ENCODE results near the gene DSCAML1. TPM values are rescaled to one million over a fixed set of nuclear protein-coding genes. Genes with fewer than 3 reads are reported as not detected.

The DSCAML1 gene
- total RNA-seq, 4 donors from 2014 or later, result 2.9 to 5.8 (median 3.3) TPM

DNA sequence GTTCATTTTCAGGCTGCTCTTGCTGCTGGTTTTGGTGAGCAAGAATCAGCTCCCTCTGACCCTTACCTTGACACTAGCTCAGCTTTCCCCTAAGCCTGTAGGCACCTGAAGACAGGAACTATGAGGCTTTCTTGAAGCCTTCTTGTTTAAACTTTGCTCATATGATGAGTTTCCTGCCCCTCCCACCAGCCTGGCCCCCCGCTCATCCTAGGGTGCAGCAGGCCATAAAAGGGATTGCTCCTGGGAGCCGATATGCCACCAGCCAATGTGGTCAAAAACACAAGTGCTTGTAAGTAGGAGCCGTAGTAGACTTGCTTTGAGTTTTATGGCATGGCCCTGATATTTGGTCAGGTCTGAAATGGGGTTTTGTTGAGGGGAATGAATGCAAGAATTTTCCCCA lies 164.7 kb downstream of the DSCAML1 start:
- no peak for DNase-seq
- intact Hi-C loops (cut with DNase I; ENCODE audit: low total_unique reads), result no loop called here
- Histone ChIP-seq H3K4me1 (no peaks in the 10 kb centered on the region), H3K4me3 (no peak overlapping the region), H3K9me3 (no peaks in the 10 kb centered on the region), H3K36me3 (no peaks in the 10 kb centered on the region), H3K27me3 (no peaks in the 10 kb centered on the region), H3K27ac (no peak overlapping the region)
- no peak for TF ChIP-seq EP300 (IDR thresholded peaks at IDR 0.05; ENCODE audit: low read depth)
- TF ChIP-seq POLR2AphosphoS5 (IDR thresholded peaks at IDR 0.05), result no peak
- TF ChIP-seq POLR2A (IDR thresholded peaks at IDR 0.05), result no peak
- no peak for TF ChIP-seq CTCF (IDR thresholded peaks at IDR 0.05)
- in situ Hi-C loops (cut with MboI; ENCODE audit: low pct_ligation_motif_present in 1 of 4, low pct_unique_long_range_greater_than_20kb in 1 of 4, low sequenced_read_pairs in 3 of 4), result no loop called here
- WGBS, 2 donors (ENCODE audit: low coverage in 1 of 2), result 65 to 76% methylated on average over 2 to 3 of the region's 3 CpGs

- Histone ChIP-seq H3K4me1 (no peaks in the 10 kb centered on the region), H3K27me3 (no peaks in the 10 kb centered on the region), H3K4me3 (no peak overlapping the region), H3K36me3 (no peaks in the 10 kb centered on the region), H3K27ac (no peak overlapping the region), H3K9me3 (no peaks in the 10 kb centered on the region)
- DNase-seq, result no peak
- 92% methylated on average over 11 of the region's 11 CpGs; no CpG with 5 or more reads in 1 of the 2 donors for WGBS, 2 donors (ENCODE audit: low coverage in 1 of 2)
- in situ Hi-C loops (cut with MboI; ENCODE audit: low pct_ligation_motif_present in 1 of 4, low pct_unique_long_range_greater_than_20kb in 1 of 4, low sequenced_read_pairs in 3 of 4) (no loop called here), intact Hi-C loops (cut with DNase I; ENCODE audit: low total_unique reads) (no loop called here)
- TF ChIP-seq CTCF (IDR thresholded peaks at IDR 0.05) (no peak), POLR2AphosphoS5 (IDR thresholded peaks at IDR 0.05) (no peak), EP300 (IDR thresholded peaks at IDR 0.05; ENCODE audit: low read depth) (no peak), POLR2A (IDR thresholded peaks at IDR 0.05) (no peak)
Measured at GRCh38 chr11:117631336-117632140, 165.5 kb downstream of the DSCAML1 start.

DNA sequence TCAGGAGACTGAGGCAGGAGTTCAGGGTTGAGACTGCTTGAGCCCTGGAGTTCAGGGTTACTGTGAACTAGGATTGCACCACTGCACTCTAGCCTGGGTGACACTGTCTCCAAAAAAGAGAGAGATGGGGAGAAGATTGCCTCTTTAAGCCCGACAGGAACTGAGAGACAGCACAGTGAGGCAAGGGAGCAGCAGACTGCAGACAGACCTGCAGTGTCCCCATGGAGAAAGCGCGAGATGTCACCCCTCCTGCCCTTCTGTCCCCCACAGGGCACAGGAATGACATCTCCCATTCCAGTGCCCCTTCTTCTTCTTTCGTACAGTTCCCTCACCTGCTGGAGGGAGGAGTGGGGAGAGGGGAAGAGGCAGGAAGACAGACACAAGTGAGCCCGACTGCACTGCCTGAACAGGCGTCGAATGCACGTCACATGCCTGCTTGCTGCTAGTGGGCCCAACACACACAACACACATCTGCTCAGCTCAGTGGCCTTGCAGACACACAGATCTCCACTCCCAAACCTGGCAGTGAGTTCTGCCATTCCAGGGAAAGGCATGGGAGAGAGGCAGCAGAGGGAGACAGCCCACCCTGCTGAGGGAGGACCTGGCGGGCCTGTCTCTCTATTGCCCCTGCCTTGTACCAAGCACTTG lies 167.0 kb downstream of the DSCAML1 start:
- DNase-seq, result no peak
- TF ChIP-seq POLR2A (IDR thresholded peaks at IDR 0.05) (no peak), CTCF (IDR thresholded peaks at IDR 0.05) (no peak), POLR2AphosphoS5 (IDR thresholded peaks at IDR 0.05) (no peak), EP300 (IDR thresholded peaks at IDR 0.05; ENCODE audit: low read depth) (no peak)
- H3K4me1 ChIP-seq, result no peaks in the 10 kb centered on the region
- WGBS, 2 donors (ENCODE audit: low coverage in 1 of 2), result 90 to 95% methylated on average over 4 to 9 of the region's 9 CpGs
- H3K27ac ChIP-seq, result no peak overlapping the region
- intact Hi-C loops (cut with DNase I; ENCODE audit: low total_unique reads) (no loop called here), in situ Hi-C loops (cut with MboI; ENCODE audit: low pct_ligation_motif_present in 1 of 4, low pct_unique_long_range_greater_than_20kb in 1 of 4, low sequenced_read_pairs in 3 of 4) (no loop called here)
- H3K9me3 ChIP-seq, result no peaks in the 10 kb centered on the region
- H3K27me3 ChIP-seq, result no peaks in the 10 kb centered on the region
- no peaks in the 10 kb centered on the region for H3K36me3 ChIP-seq
- H3K4me3 ChIP-seq, result no peak overlapping the region

DNA sequence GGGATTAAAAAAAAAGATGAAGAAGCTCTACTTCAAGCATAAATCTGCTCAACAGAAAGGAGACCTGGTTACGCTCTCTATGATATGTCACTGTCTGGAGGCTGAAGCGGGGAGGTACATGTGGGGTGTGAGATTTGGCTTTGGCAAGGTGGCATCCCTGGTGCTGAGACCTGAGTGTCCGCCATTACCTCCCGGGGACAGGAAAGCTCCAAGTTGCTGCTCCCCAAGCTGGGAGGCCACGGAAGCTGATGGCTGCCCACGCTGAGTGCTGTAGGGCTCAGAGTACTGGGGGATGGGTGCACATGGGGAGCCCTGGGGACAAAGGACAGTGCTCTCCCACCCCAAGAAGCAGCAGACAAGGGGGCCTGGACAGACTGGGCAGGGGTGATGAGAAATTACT lies 167.9 kb downstream of the DSCAML1 start:
- no peak for TF ChIP-seq EP300 (IDR thresholded peaks at IDR 0.05; ENCODE audit: low read depth)
- TF ChIP-seq POLR2AphosphoS5 (IDR thresholded peaks at IDR 0.05), result no peak
- no peak for TF ChIP-seq CTCF (IDR thresholded peaks at IDR 0.05)
- TF ChIP-seq POLR2A (IDR thresholded peaks at IDR 0.05), result no peak
- Histone ChIP-seq H3K4me3 (no peak overlapping the region), H3K27me3 (no peaks in the 10 kb centered on the region), H3K4me1 (no peaks in the 10 kb centered on the region), H3K27ac (no peak overlapping the region), H3K36me3 (no peaks in the 10 kb centered on the region), H3K9me3 (no peaks in the 10 kb centered on the region)
- intact Hi-C loops (cut with DNase I; ENCODE audit: low total_unique reads), result no loop called here
- in situ Hi-C loops (cut with MboI; ENCODE audit: low pct_ligation_motif_present in 1 of 4, low pct_unique_long_range_greater_than_20kb in 1 of 4, low sequenced_read_pairs in 3 of 4), result no loop called here
- DNase-seq, result no peak
- WGBS, 2 donors (ENCODE audit: low coverage in 1 of 2), result 85 to 94% methylated on average over 2 to 6 of the region's 6 CpGs
